ENCODE data around the gene XRCC4. TPM values are rescaled to one million over a fixed set of nuclear protein-coding genes. Genes with fewer than 3 reads are reported as not detected.

XRCC4 gene
- total RNA-seq, 1 experiment from 2014 or later = 10.8 TPM

- Histone ChIP-seq H4K91ac (ENCODE audit: insufficient read length, low read depth, low read length) (no peak overlapping the region), H3K23ac (ENCODE audit: insufficient read length, low read depth, low read length) (no peak overlapping the region), H2AK5ac (ENCODE audit: insufficient read length, low read length) (no peak overlapping the region), H3K23me2 (ENCODE audit: insufficient read length, low read depth, low read length, poor library complexity, severe bottlenecking) (no peaks in the 10 kb centered on the region), H2BK5ac (ENCODE audit: insufficient read length, low read length) (no peak overlapping the region), H3T11ph (ENCODE audit: low read length) (no peak overlapping the region), H3K27ac (ENCODE audit: insufficient read length, low read depth, low read length) (no peak overlapping the region), H2AFZ (ENCODE audit: low read length) (no peak overlapping the region), H3K14ac (ENCODE audit: insufficient read depth, low read length) (no peak overlapping the region), H3K27me3 (ENCODE audit: insufficient read depth, low read length) (no peaks in the 10 kb centered on the region), H3K4me1 (ENCODE audit: insufficient read depth, low read length) (peaks cover 8% of the 10 kb centered on the region; the same call in 1 of the 2 replicates), H3K18ac (ENCODE audit: insufficient read length, low read depth, low read length) (no peak overlapping the region), H3K56ac (ENCODE audit: insufficient read length, low read depth, low read length) (no peak overlapping the region), H3K4me2 (ENCODE audit: insufficient read depth, insufficient read length, low read length) (no peak overlapping the region), H2BK12ac (ENCODE audit: insufficient read length, low read depth, low read length) (no peak overlapping the region), H3K9ac (ENCODE audit: extremely low read depth, insufficient read length, low read length) (no peak overlapping the region), H4K20me1 (ENCODE audit: control insufficient read depth, insufficient read depth, insufficient read length) (no peaks in the 10 kb centered on the region), H3K9me3 (ENCODE audit: control insufficient read depth, low read depth, low read length) (no peaks in the 10 kb centered on the region), H3K4ac (ENCODE audit: low read depth, low read length) (no peak overlapping the region), H4K8ac (replicated peaks; ENCODE audit: insufficient read length, low read depth, low read length) (no peak overlapping the region), H2BK120ac (ENCODE audit: low read depth, low read length, poor library complexity, severe bottlenecking) (no peak overlapping the region), H3K79me2 (ENCODE audit: insufficient read depth, low read length) (no peaks in the 10 kb centered on the region), H4K5ac (ENCODE audit: insufficient read length, low read depth, low read length) (no peak overlapping the region), H3K79me1 (ENCODE audit: insufficient read depth, low read depth, low read length, poor library complexity, severe bottlenecking) (no peaks in the 10 kb centered on the region), H2BK20ac (ENCODE audit: low read depth, low read length, poor library complexity, severe bottlenecking) (no peak overlapping the region), H2BK15ac (ENCODE audit: low read depth, low read length) (no peak overlapping the region)
- no peak for TF ChIP-seq CTCF (conservative IDR thresholded peaks at IDR 0.05)
- Mint-ChIP-seq H3K36me3 (ENCODE audit: insufficient read depth in 1 of 3, low read depth in 3 of 3) (no peaks in the 10 kb centered on the region), H3K9me3 (no peaks in the 10 kb centered on the region), H3K27me3 (ENCODE audit: low read depth) (no peaks in the 10 kb centered on the region), H3K4me3 (no peak overlapping the region), H3K27ac (no peak overlapping the region), H3K4me1 (peaks cover 26 to 31% of the 10 kb centered on the region in 2 experiments)
- no peak for DNase-seq
- WGBS (ENCODE audit: extremely low coverage, insufficient read length, low lambda C conversion rate) = no CpG with 5 or more reads among the region's 2 CpGs
Measured at GRCh38 chr5:83376461-83376860, 299.1 kb downstream of the XRCC4 start.
